ENCODE results near the gene PPP1R36. TPM values are rescaled to one million over a fixed set of nuclear protein-coding genes. Genes with fewer than 3 reads are reported as not detected.

The PPP1R36 gene
- total and polyA plus RNA-seq, 2 of the 13 experiments (the other 11 are each of a cell fraction or from before 2014, with no cell fraction given): 0.11 to 0.17 TPM

DNA sequence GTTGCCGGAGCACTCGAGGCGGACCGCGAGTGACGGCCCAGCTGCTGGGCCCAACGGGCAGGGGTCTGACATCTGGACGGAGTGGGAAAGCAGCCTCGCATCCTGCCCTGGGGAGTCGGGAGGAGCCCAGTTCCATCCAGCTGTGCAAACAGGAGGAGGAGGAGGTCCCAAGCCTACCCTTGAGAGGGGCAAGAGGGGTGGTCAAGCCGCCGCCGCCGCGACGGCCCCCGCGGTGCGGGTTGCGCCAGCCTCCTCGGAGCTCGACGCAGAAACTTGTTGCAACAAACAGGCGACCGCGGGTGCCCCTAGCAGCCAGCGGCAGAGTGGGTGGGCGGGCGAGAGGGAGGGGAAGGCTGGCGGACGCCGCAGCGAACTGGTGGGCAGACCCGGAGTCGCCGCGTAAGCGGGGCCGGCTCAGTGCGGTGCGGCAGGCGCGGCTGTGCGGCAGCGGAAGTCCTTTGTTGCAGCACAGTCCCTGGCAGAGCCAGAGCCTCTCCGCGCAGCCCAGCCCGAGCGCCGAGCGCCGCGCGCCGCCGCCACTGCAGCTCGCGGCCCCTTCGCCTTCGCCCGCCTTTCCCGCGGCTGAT lies 45.4 kb upstream of the PPP1R36 start, which contains the start of gene ZBTB1 (continued):
- TF ChIP-seq PTBP1 (IDR thresholded peaks at IDR 0.05; ENCODE audit: low read depth, low read length, poor library complexity, severe bottlenecking): no peak
- 0 out of 2 replicates have a peak, but pooled peaks have one; percentile 40 for TF ChIP-seq ZNF12 (CRISPR knock-in tag; IDR thresholded peaks at IDR 0.05)
- no peak for TF ChIP-seq ZFP37 (CRISPR knock-in tag; IDR thresholded peaks at IDR 0.05; ENCODE audit: borderline replicate concordance)
- no peak for TF ChIP-seq ZNF629 (CRISPR knock-in tag; conservative IDR thresholded peaks at IDR 0.05)
- TF ChIP-seq, protein P1, sequence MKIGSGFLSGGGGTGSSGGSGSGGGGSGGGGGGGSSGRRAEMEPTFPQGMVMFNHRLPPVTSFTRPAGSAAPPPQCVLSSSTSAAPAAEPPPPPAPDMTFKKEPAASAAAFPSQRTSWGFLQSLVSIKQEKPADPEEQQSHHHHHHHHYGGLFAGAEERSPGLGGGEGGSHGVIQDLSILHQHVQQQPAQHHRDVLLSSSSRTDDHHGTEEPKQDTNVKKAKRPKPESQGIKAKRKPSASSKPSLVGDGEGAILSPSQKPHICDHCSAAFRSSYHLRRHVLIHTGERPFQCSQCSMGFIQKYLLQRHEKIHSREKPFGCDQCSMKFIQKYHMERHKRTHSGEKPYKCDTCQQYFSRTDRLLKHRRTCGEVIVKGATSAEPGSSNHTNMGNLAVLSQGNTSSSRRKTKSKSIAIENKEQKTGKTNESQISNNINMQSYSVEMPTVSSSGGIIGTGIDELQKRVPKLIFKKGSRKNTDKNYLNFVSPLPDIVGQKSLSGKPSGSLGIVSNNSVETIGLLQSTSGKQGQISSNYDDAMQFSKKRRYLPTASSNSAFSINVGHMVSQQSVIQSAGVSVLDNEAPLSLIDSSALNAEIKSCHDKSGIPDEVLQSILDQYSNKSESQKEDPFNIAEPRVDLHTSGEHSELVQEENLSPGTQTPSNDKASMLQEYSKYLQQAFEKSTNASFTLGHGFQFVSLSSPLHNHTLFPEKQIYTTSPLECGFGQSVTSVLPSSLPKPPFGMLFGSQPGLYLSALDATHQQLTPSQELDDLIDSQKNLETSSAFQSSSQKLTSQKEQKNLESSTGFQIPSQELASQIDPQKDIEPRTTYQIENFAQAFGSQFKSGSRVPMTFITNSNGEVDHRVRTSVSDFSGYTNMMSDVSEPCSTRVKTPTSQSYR (CRISPR knock-in tag; IDR thresholded peaks at IDR 0.05; ENCODE audit: borderline replicate concordance): 0 out of 2 replicates have a peak, but pooled peaks have one; percentile 3
- no peak for TF ChIP-seq ATF1 (CRISPR knock-in tag; IDR thresholded peaks at IDR 0.05)
- TF ChIP-seq HOXA7 (CRISPR knock-in tag; IDR thresholded peaks at IDR 0.05): no peak
- peak; percentile 74; the same call in 1 of the 2 replicates for TF ChIP-seq ZNF879 (CRISPR knock-in tag; IDR thresholded peaks at IDR 0.05)
- no peak; the same call in 1 of the 2 replicates for TF ChIP-seq FOXC1 (CRISPR knock-in tag; IDR thresholded peaks at IDR 0.05; ENCODE audit: borderline replicate concordance)
- no peak for TF ChIP-seq ARID2 (CRISPR knock-in tag; IDR thresholded peaks at IDR 0.05; ENCODE audit: borderline replicate concordance)
- no peak for TF ChIP-seq NR2F6 (IDR thresholded peaks at IDR 0.05)
- no peak for TF ChIP-seq NR2F6 (CRISPR knock-in tag; IDR thresholded peaks at IDR 0.05)
- TF ChIP-seq ZBTB21 (CRISPR knock-in tag; IDR thresholded peaks at IDR 0.05): no peak
- no peak for TF ChIP-seq ZNF335 (CRISPR knock-in tag; IDR thresholded peaks at IDR 0.05)
- TF ChIP-seq ARID3A (IDR thresholded peaks at IDR 0.05; ENCODE audit: low read depth, low read length): no peak
- no peak for TF ChIP-seq RFXANK (CRISPR knock-in tag; IDR thresholded peaks at IDR 0.05)
- no peak for TF ChIP-seq SOX6 (IDR thresholded peaks at IDR 0.05)
- TF ChIP-seq SOX6 (CRISPR knock-in tag; IDR thresholded peaks at IDR 0.05): 0 out of 2 replicates have a peak, but pooled peaks have one; percentile 31
- TF ChIP-seq ZNF605 (CRISPR knock-in tag; IDR thresholded peaks at IDR 0.05): no peak; the same call in none of the 2 replicates
- TF ChIP-seq ZNF205 (CRISPR knock-in tag; IDR thresholded peaks at IDR 0.05): 0 out of 2 replicates have a peak, but pooled peaks have one; percentile 58
- no peak for TF ChIP-seq ZNF572 (CRISPR knock-in tag; IDR thresholded peaks at IDR 0.05)
- TF ChIP-seq NFATC3 (CRISPR knock-in tag; IDR thresholded peaks at IDR 0.05): no peak
- TF ChIP-seq HNF1B (CRISPR knock-in tag; IDR thresholded peaks at IDR 0.05): peak; percentile 25; the same call in 1 of the 2 replicates
- no peak for TF ChIP-seq ZNF354B (CRISPR knock-in tag; IDR thresholded peaks at IDR 0.05)
- TF ChIP-seq ZNF446 (CRISPR knock-in tag; IDR thresholded peaks at IDR 0.05): peak; percentile 65; the same call in 1 of the 2 replicates
- no peak for TF ChIP-seq ZNF747 (CRISPR knock-in tag; IDR thresholded peaks at IDR 0.05; ENCODE audit: borderline replicate concordance)
- TF ChIP-seq NFRKB (IDR thresholded peaks at IDR 0.05): no peak
- TF ChIP-seq PHF8 (CRISPR knock-in tag; IDR thresholded peaks at IDR 0.05): peak; percentile 76
- no peak for TF ChIP-seq ZSCAN30 (CRISPR knock-in tag; IDR thresholded peaks at IDR 0.05)

Measured in HepG2 (cell line).